CD14-positive monocyte (primary cell): ENCODE data around the gene STK32B. TPM values are rescaled to one million over a fixed set of nuclear protein-coding genes. Genes with fewer than 3 reads are reported as not detected.

Experiments used
- DNase-seq, 3 donors: peaks; one replicate each; pipeline ENCODE4 v3.0.0-alpha.2; 2011 to 2022
- H2AFZ ChIP-seq: 2 replicates; pipeline ENCODE4 v1.6.0; 2012; ENCODE audit warnings: mild to moderate bottlenecking, low read depth, low read length, inconsistent platforms; ENCODE audit not compliant: insufficient read depth, poor library complexity, severe bottlenecking
- H3K27ac ChIP-seq, 2 donors: 1 replicate in 1 of 2; 2 replicates in 1 of 2; pipeline ENCODE4 v1.5.1; 2012 to 2013; ENCODE audit warnings: low read length in 2 of 2, control low read depth in 1 of 2, inconsistent platforms in 1 of 2, low read depth in 1 of 2, mild to moderate bottlenecking in 1 of 2
- H3K27me3 ChIP-seq, 2 donors: one replicate each; pipeline versions ENCODE4 v1.6.0 to v1.6.1; 2011 to 2013; ENCODE audit warnings: low read length in 2 of 2; ENCODE audit not compliant: control insufficient read depth in 2 of 2, insufficient read depth in 2 of 2
- H3K36me3 ChIP-seq, 2 donors: replicated peaks in 1 of 2; 1 replicate in 1 of 2; 2 replicates in 1 of 2; pipeline versions ENCODE4 v1.5.1 to v1.6.1; 2012 to 2013; ENCODE audit warnings: low read length in 2 of 2, control low read depth in 1 of 2, inconsistent platforms in 1 of 2, mild to moderate bottlenecking in 1 of 2; ENCODE audit not compliant: insufficient read depth in 2 of 2, control insufficient read depth in 1 of 2
- H3K4me1 ChIP-seq, 2 donors: 1 replicate in 1 of 2; 2 replicates in 1 of 2; pipeline versions ENCODE4 v1.5.1 to v1.6.1; 2012 to 2013; ENCODE audit warnings: low read length in 2 of 2, control low read depth in 1 of 2, inconsistent platforms in 1 of 2, mild to moderate bottlenecking in 1 of 2, moderate library complexity in 1 of 2; ENCODE audit not compliant: insufficient read depth in 2 of 2, control insufficient read depth in 1 of 2
- H3K4me2 ChIP-seq: replicated peaks from 2 replicates; pipeline ENCODE3; 2012; ENCODE audit warnings: low read length, moderate library complexity, mild to moderate bottlenecking; ENCODE audit not compliant: poor library complexity, severe bottlenecking; ENCODE audit errors: extremely low read depth
- H3K4me3 ChIP-seq, 3 experiments: fragments of 200-600 bp in 1 of 3; sonication (generic) in 1 of 3; replicated peaks in 1 of 3; 1 replicate in 2 of 3; 2 replicates in 1 of 3; pipeline ENCODE4 v1.5.1; 2011 to 2013; ENCODE audit warnings: low read length in 3 of 3, mild to moderate bottlenecking in 3 of 3, control low read depth in 2 of 3, low read depth in 2 of 3, inconsistent platforms in 1 of 3, moderate library complexity in 1 of 3
- H3K79me2 ChIP-seq: 2 replicates; pipeline ENCODE4 v1.6.0; 2012; ENCODE audit warnings: mild to moderate bottlenecking, control low read depth, inconsistent platforms, low read length, moderate library complexity; ENCODE audit not compliant: insufficient read depth
- H3K9ac ChIP-seq: 2 replicates; pipeline ENCODE4 v1.6.0; 2017; ENCODE audit warnings: low read length, mild to moderate bottlenecking; ENCODE audit not compliant: insufficient read depth, poor library complexity, severe bottlenecking
- H3K9me3 ChIP-seq, 2 donors: replicated peaks in 1 of 2; 1 replicate in 1 of 2; 2 replicates in 1 of 2; pipeline versions ENCODE4 v1.5.1 to v1.6.1; 2012 to 2013; ENCODE audit warnings: low read length in 2 of 2, control low read depth in 1 of 2; ENCODE audit not compliant: control insufficient read depth in 1 of 2, insufficient read depth in 1 of 2
- H4K20me1 ChIP-seq: 2 replicates; pipeline ENCODE4 v1.6.0; 2012; ENCODE audit warnings: mild to moderate bottlenecking, low read length, control low read depth, moderate library complexity; ENCODE audit not compliant: insufficient read depth
- H3K27ac Mint-ChIP-seq, 7 donors: one replicate each; pipeline ENCODE4 v1.8.0; 2020; ENCODE audit warnings: mild to moderate bottlenecking in 7 of 7, mixed read lengths in 7 of 7, moderate library complexity in 6 of 7, inconsistent platforms in 2 of 7
- H3K27me3 Mint-ChIP-seq, 3 donors: one replicate each; pipeline ENCODE4 v1.8.0; 2021 to 2022; ENCODE audit warnings: low read depth in 3 of 3, mild to moderate bottlenecking in 3 of 3, mixed read lengths in 3 of 3, moderate library complexity in 3 of 3, inconsistent platforms in 1 of 3
- H3K36me3 Mint-ChIP-seq, 2 donors: one replicate each; pipeline ENCODE4 v1.8.0; 2020; ENCODE audit warnings: mixed read lengths in 2 of 2, inconsistent platforms in 1 of 2, mild to moderate bottlenecking in 1 of 2
- H3K4me1 Mint-ChIP-seq: one replicate; pipeline ENCODE4 v1.8.0; 2020; ENCODE audit warnings: mild to moderate bottlenecking, mixed read lengths
- H3K4me3 Mint-ChIP-seq, 2 donors: one replicate each; pipeline ENCODE4 v1.8.0; 2020; ENCODE audit warnings: mild to moderate bottlenecking in 2 of 2, mixed read lengths in 2 of 2, moderate library complexity in 1 of 2
- H3K9me3 Mint-ChIP-seq, 7 donors: one replicate each; pipeline ENCODE4 v1.8.0; 2020 to 2022; ENCODE audit warnings: mixed read lengths in 7 of 7, mild to moderate bottlenecking in 6 of 7, moderate library complexity in 6 of 7, inconsistent platforms in 2 of 7
- WGBS: methylation state at CpG from one replicate; pipeline ENCODE4 v1.1.5; 2013; ENCODE audit warnings: missing lambda C conversion rate; ENCODE audit not compliant: insufficient coverage; 5-methylcytosine and 5-hydroxymethylcytosine counted together
- intact Hi-C, 2 donors: fragments of 100-400 bp; cut with micrococcal nuclease; formaldehyde crosslinking; loops; one replicate each; pipeline versions ENCODE4 v1.15.0 to v1.15.1; 2023
- polyA plus RNA-seq, 3 donors: library from polyadenylated mRNA; depleted of rRNA in 1 of 3; unstranded in 2 of 3; stranded (reverse) in 1 of 3; fragments of 300-500 nt in 2 of 3; fragments of >200 nt in 1 of 3; fragmentation: Illumina TruSeq in 2 of 3; gene quantifications; 1 replicate in 2 of 3; 2 replicates in 1 of 3; pipeline ENCODE4 v1.2.3, GENCODE V29; 2012 to 2021
- TF ChIP-seq, protein P1 (sequence below): fragments of 200-600 bp; IDR thresholded peaks from one replicate; pipeline ENCODE4 v1.8.0; 2022; ENCODE audit warnings: antibody characterized with exemption, mild to moderate bottlenecking

STK32B gene
- polyA plus RNA-seq, 3 donors = 0.61 to 1.7 (median 0.75) TPM

DNA sequence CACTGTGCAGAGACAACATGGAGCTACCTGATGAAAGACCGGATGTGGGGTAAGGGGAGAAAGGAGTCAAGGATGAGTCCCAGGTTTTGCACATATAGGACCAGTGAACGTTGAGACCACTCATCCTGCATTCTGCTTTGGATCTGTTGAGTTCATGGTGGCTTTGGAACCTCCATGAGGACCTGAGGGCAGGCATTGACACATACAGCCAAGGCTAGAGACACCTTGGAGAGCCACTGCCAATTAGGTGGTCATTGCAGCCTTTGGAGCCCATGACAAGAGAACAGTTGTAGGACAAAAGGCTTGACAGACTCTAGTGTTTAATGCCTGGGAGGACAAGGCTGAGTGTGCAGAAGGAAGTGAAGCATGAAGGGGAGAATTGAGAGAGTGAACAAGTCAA is 87.9 kb downstream of the STK32B start:
- Histone ChIP-seq H3K4me3 (no peak overlapping the region), H3K27me3 (no peaks in the 10 kb centered on the region), H3K9me3 (no peaks in the 10 kb centered on the region), H3K4me1 (no peaks in the 10 kb centered on the region), H3K36me3 (no peaks in the 10 kb centered on the region), H4K20me1 (no peaks in the 10 kb centered on the region), H3K27ac (no peak overlapping the region), H2AFZ (no peak overlapping the region), H3K4me2 (no peak overlapping the region), H3K79me2 (no peaks in the 10 kb centered on the region), H3K9ac (no peak overlapping the region)
- DNase-seq = no peak
- H3K4me1 Mint-ChIP-seq = no peaks in the 10 kb centered on the region
- intact Hi-C loops = no loop called here
- H3K9me3 Mint-ChIP-seq = no peaks in the 10 kb centered on the region
- peaks cover 0 to 4% of the 10 kb centered on the region in 2 donors for H3K36me3 Mint-ChIP-seq
- peaks cover 0 to 6% (median 3%) of the 10 kb centered on the region in 3 donors for H3K27me3 Mint-ChIP-seq
- 94% methylated on average over 2 of the region's 2 CpGs for WGBS
- H3K4me3 Mint-ChIP-seq = no peak overlapping the region
- H3K27ac Mint-ChIP-seq = no peak overlapping the region
- TF ChIP-seq, protein P1, sequence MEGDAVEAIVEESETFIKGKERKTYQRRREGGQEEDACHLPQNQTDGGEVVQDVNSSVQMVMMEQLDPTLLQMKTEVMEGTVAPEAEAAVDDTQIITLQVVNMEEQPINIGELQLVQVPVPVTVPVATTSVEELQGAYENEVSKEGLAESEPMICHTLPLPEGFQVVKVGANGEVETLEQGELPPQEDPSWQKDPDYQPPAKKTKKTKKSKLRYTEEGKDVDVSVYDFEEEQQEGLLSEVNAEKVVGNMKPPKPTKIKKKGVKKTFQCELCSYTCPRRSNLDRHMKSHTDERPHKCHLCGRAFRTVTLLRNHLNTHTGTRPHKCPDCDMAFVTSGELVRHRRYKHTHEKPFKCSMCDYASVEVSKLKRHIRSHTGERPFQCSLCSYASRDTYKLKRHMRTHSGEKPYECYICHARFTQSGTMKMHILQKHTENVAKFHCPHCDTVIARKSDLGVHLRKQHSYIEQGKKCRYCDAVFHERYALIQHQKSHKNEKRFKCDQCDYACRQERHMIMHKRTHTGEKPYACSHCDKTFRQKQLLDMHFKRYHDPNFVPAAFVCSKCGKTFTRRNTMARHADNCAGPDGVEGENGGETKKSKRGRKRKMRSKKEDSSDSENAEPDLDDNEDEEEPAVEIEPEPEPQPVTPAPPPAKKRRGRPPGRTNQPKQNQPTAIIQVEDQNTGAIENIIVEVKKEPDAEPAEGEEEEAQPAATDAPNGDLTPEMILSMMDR = no peak

DNA sequence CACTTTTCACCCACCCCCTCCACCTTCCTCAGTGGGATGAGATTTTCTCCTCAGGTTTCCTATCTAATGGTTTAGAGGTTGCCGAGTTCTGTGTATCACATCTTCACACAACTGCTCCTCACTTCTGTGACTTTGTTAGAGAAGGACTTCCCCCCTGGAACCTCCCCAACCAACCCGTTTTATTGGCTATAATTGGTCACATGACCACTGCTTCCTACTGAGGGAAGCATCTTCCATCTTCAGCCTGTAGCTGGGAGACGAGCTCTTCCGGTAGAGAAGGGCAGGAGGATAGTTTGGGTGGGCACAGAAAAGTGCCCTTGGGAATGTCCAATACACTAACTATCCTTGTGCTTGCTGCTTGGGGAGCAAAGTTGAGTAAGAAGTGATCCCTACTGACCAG is 90.5 kb downstream of the STK32B start:
- TF ChIP-seq, protein P1 = no peak
- H3K79me2 ChIP-seq = no peaks in the 10 kb centered on the region
- peaks cover 0 to 2% (median 0%) of the 10 kb centered on the region in 7 donors for H3K9me3 Mint-ChIP-seq
- no peak overlapping the region for H3K27ac ChIP-seq
- H3K27me3 Mint-ChIP-seq = peaks cover 0 to 6% (median 3%) of the 10 kb centered on the region in 3 donors
- no peak overlapping the region for H3K4me2 ChIP-seq
- no peaks in the 10 kb centered on the region for H3K4me1 ChIP-seq
- no peaks in the 10 kb centered on the region for H3K4me1 Mint-ChIP-seq
- peaks cover 0 to 4% of the 10 kb centered on the region in 2 donors for H3K36me3 Mint-ChIP-seq
- H3K27ac Mint-ChIP-seq = peak overlapping the region in 1 of 7 donors; percentile 47
- H3K36me3 ChIP-seq = no peaks in the 10 kb centered on the region
- no peak overlapping the region for H3K4me3 Mint-ChIP-seq
- WGBS = no CpG with 5 or more reads among the region's 4 CpGs
- no peak overlapping the region for H2AFZ ChIP-seq
- H3K9me3 ChIP-seq = no peaks in the 10 kb centered on the region
- intact Hi-C loops = loop anchor here (2.0 to 5.0 kb wide), 3 partner anchors 90 to 150 kb away; partner anchors contain the start of gene STK32B (in 1 of the 2)
- H3K9ac ChIP-seq = no peak overlapping the region
- no peak overlapping the region for H3K4me3 ChIP-seq
- H4K20me1 ChIP-seq = no peaks in the 10 kb centered on the region
- H3K27me3 ChIP-seq = no peaks in the 10 kb centered on the region
- no peak for DNase-seq
